GM12878 (cell line): Measurements from ENCODE around the gene ZIC5. TPM values are rescaled to one million over a fixed set of nuclear protein-coding genes. Genes with fewer than 3 reads are reported as not detected.

Experiments
- ATAC-seq: fragments of 200-7000 bp; cut with Tn5 transposase; 3 replicates; pipeline ENCODE4 v1.9.1; 2020; ENCODE audit warnings: mild to moderate bottlenecking, moderate library complexity
- BruUV-seq: library from RNA; stranded (reverse); fragments of 400-500 nt; replicated peaks from 2 replicates; lab custom pipeline; 2021; lab: Mats Ljungman, UMichigan
- CTCF ChIA-PET: fragments of 300-600 bp; sonication (Branson Sonifier 250); formaldehyde crosslinking; extraction: SDS; loops from one replicate; lab custom pipeline; 2021; ENCODE audit warnings: inconsistent platforms; lab: Yijun Ruan, JAX
- POLR2A ChIA-PET: fragments of 350-600 bp; formaldehyde crosslinking; extraction: SDS; loops from one replicate; lab custom pipeline; 2021; ENCODE audit warnings: inconsistent platforms; lab: Charles Lee
- RAD21 ChIA-PET: fragments of 300-600 bp; sonication (Branson Sonifier 250); formaldehyde crosslinking; loops from one replicate; lab custom pipeline; 2023; ENCODE audit warnings: antibody characterized with exemption; ENCODE audit not compliant: unreplicated experiment; lab: Charles Lee
- SMC1A ChIA-PET: fragments of 300-600 bp; sonication (Branson Sonifier 250); formaldehyde crosslinking; loops from one replicate; lab custom pipeline; 2023; ENCODE audit not compliant: unreplicated experiment, uncharacterized antibody; lab: Charles Lee
- DNase-seq: peaks from one replicate; pipeline ENCODE4 v3.0.0-alpha.2; 2011; ENCODE audit warnings: low read depth, low spot score
- FAIRE-seq: peaks from 3 replicates; lab custom pipeline; 2011; peaks lifted over from hg19 to GRCh38; lab: Jason Lieb, UNC
- H2AFZ ChIP-seq: 2 replicates; pipeline ENCODE4 v1.6.0; 2011; ENCODE audit warnings: low read depth, low read length, control low read depth; ENCODE audit not compliant: control insufficient read depth
- H3K27ac ChIP-seq: 2 replicates; pipeline ENCODE4 v1.5.1; 2011; ENCODE audit warnings: control low read depth; ENCODE audit not compliant: control insufficient read depth, insufficient read depth
- H3K27me3 ChIP-seq, 2 experiments: replicated peaks in 1 of 2; 2 replicates each; pipeline versions ENCODE4 v1.6.0 to v1.6.1; 2011; ENCODE audit warnings: low read length in 1 of 2; ENCODE audit not compliant: control insufficient read depth in 2 of 2, insufficient read depth in 2 of 2
- H3K36me3 ChIP-seq, 2 experiments: 2 replicates each; pipeline ENCODE4 v1.5.1; 2011; ENCODE audit warnings: low read length in 1 of 2; ENCODE audit not compliant: control insufficient read depth in 2 of 2, insufficient read depth in 2 of 2
- H3K4me1 ChIP-seq: 2 replicates; pipeline ENCODE4 v1.6.1; 2011; ENCODE audit warnings: mild to moderate bottlenecking, low read length, moderate library complexity, mixed read lengths; ENCODE audit not compliant: control insufficient read depth, insufficient read depth
- H3K4me2 ChIP-seq: 2 replicates; pipeline ENCODE4 v1.6.0; 2011; ENCODE audit warnings: control low read depth; ENCODE audit not compliant: control insufficient read depth, insufficient read depth
- H3K4me3 ChIP-seq: fragments of 200-600 bp; sonication (generic); 2 replicates; pipeline ENCODE4 v1.5.1; 2016
- H3K79me2 ChIP-seq: 2 replicates; pipeline ENCODE4 v1.6.0; 2011; ENCODE audit warnings: low read length; ENCODE audit not compliant: control insufficient read depth, insufficient read depth
- H3K9ac ChIP-seq: 2 replicates; pipeline ENCODE4 v1.8.0; 2011; ENCODE audit warnings: low read length, control low read depth, mixed read lengths; ENCODE audit not compliant: control insufficient read depth, insufficient read depth
- H3K9me3 ChIP-seq: replicated peaks from 3 replicates; pipeline ENCODE4 v1.5.1; 2011; ENCODE audit warnings: mild to moderate bottlenecking, low read length; ENCODE audit not compliant: control insufficient read depth, insufficient read depth
- H4K20me1 ChIP-seq: 2 replicates; pipeline ENCODE4 v1.6.0; 2011; ENCODE audit not compliant: control insufficient read depth, insufficient read depth
- BCL3 ChIP-seq: IDR thresholded peaks from 2 replicates; pipeline ENCODE4 v1.6.1; 2011; ENCODE audit warnings: borderline replicate concordance, low read depth, mild to moderate bottlenecking, moderate library complexity, low read length; ENCODE audit not compliant: insufficient read depth, poor library complexity, severe bottlenecking
- CUX1 ChIP-seq: IDR thresholded peaks from 2 replicates; pipeline ENCODE4 v1.6.1; 2012; ENCODE audit warnings: improper control_type of control experiment, low read depth, low read length; ENCODE audit not compliant: insufficient replicate concordance
- MEF2B ChIP-seq: fragments of 450-650 bp; IDR thresholded peaks from 2 replicates; pipeline ENCODE4 v1.6.1; 2018; ENCODE audit warnings: mild to moderate bottlenecking, moderate library complexity; ENCODE audit not compliant: partially characterized antibody, poor library complexity, severe bottlenecking
- TARDBP ChIP-seq: IDR thresholded peaks from 2 replicates; pipeline ENCODE4 v1.6.1; 2016; ENCODE audit warnings: borderline replicate concordance
- TCF12 ChIP-seq: IDR thresholded peaks from 2 replicates; pipeline ENCODE4 v1.6.1; 2011; ENCODE audit warnings: low read depth, mild to moderate bottlenecking, low read length
- TCF7 ChIP-seq: IDR thresholded peaks from 2 replicates; pipeline ENCODE4 v1.6.1; 2014; ENCODE audit warnings: antibody characterized with exemption, borderline replicate concordance
- USF1 ChIP-seq: IDR thresholded peaks from 2 replicates; pipeline ENCODE4 v1.6.1; 2011; ENCODE audit warnings: borderline replicate concordance, low read depth, mild to moderate bottlenecking, moderate library complexity, mixed read lengths, low read length; ENCODE audit not compliant: insufficient read depth; ENCODE audit errors: extremely low read length
- WGBS: methylation state at CpG from one replicate; pipeline ENCODE4 v1.1.6; 2016; ENCODE audit warnings: low lambda C conversion rate; ENCODE audit not compliant: insufficient replicate concordance, insufficient coverage; ENCODE audit errors: missing lambda C conversion rate; 5-methylcytosine and 5-hydroxymethylcytosine counted together
- in situ Hi-C: fragments of 300-500 bp; cut with MboI; formaldehyde crosslinking; loops from 9 replicates; pipeline ENCODE4 v1.14.3; 2018; ENCODE audit warnings: mixed read lengths
- intact Hi-C: fragments of 100-400 bp; cut with micrococcal nuclease; formaldehyde crosslinking; loops from one replicate; pipeline ENCODE4 v1.14.2; 2022; ENCODE audit not compliant: unreplicated experiment
- polyA plus RNA-seq, 11 experiments: library from polyadenylated mRNA; depleted of rRNA in 4 of 11; unstranded in 6 of 11; stranded (reverse) in 5 of 11; fragments of >200 nt; fragmentation: Nextera tagmentation in 4 of 11; fragmentation: Illumina TruSeq in 1 of 11; extraction: Ambion mirVana in 4 of 11; extraction: Trizol in 1 of 11; gene quantifications; 1 replicate in 1 of 11; 2 replicates in 10 of 11; pipeline versions ENCODE4 v1.2.1 to v1.2.3, GENCODE V29; 2011 to 2016; ENCODE audit warnings: inconsistent platforms in 2 of 11, missing spikeins in 2 of 11, low read depth in 1 of 11
- total RNA-seq, 4 experiments: library from RNA; depleted of rRNA in 3 of 4; stranded (reverse); fragments of >200 nt in 3 of 4; fragmentation: Illumina TruSeq in 1 of 4; extraction: Trizol in 1 of 4; gene quantifications; 2 replicates each; pipeline versions ENCODE4 v1.2.1 to v1.2.3, GENCODE V29; 2013 to 2021

Gene ZIC5
- total and polyA plus RNA-seq, 10 of the 15 experiments (the other 5 are each of a cell fraction or from before 2014, with no cell fraction given) = not detected

GRCh38 chr13:99944606-99945005 lies 27.0 kb downstream of the ZIC5 start:
- BruUV-seq = no TSS peak
- no peaks in the 10 kb centered on the region for H3K27me3 ChIP-seq
- FAIRE-seq (no peak), DNase-seq (no peak), ATAC-seq (no peak)
- intact Hi-C loops = no loop called here
- in situ Hi-C loops = no loop called here
- SMC1A ChIA-PET = no interaction called here
- H2AFZ ChIP-seq = no peak overlapping the region
- H3K4me2 ChIP-seq = no peak overlapping the region
- RAD21 ChIA-PET = no interaction called here
- H4K20me1 ChIP-seq = no peaks in the 10 kb centered on the region
- H3K79me2 ChIP-seq = no peaks in the 10 kb centered on the region
- 31% methylated on average over 6 of the region's 6 CpGs for WGBS
- no peaks in the 10 kb centered on the region for H3K9me3 ChIP-seq
- CTCF ChIA-PET = interaction anchor here (0.8 kb wide), 1 partner anchor 10 kb away, joined by 3 read pairs; no protein-coding TSS in a partner anchor
- TF ChIP-seq TCF7 (no peak), MEF2B (no peak), BCL3 (no peak)
- H3K9ac ChIP-seq = no peak overlapping the region
- H3K4me3 ChIP-seq = no peak overlapping the region
- no peak overlapping the region for H3K27ac ChIP-seq
- H3K4me1 ChIP-seq = no peaks in the 10 kb centered on the region
- POLR2A ChIA-PET = no interaction called here
- no peaks in the 10 kb centered on the region for H3K36me3 ChIP-seq

- 47% methylated on average over 7 of the region's 7 CpGs for WGBS
- H2AFZ ChIP-seq = no peak overlapping the region
- H3K27me3 ChIP-seq = no peaks in the 10 kb centered on the region
- in situ Hi-C loops (no loop called here), intact Hi-C loops (no loop called here)
- POLR2A ChIA-PET = no interaction called here
- no peaks in the 10 kb centered on the region for H3K79me2 ChIP-seq
- SMC1A ChIA-PET = no interaction called here
- no peak overlapping the region for H3K4me2 ChIP-seq
- DNase-seq = no peak
- no peaks in the 10 kb centered on the region for H3K9me3 ChIP-seq
- RAD21 ChIA-PET = no interaction called here
- no peak overlapping the region for H3K27ac ChIP-seq
- H3K36me3 ChIP-seq = no peaks in the 10 kb centered on the region
- FAIRE-seq = no peak
- BruUV-seq = no TSS peak
- CTCF ChIA-PET = no interaction called here
- H3K4me3 ChIP-seq = no peak overlapping the region
- no peaks in the 10 kb centered on the region for H4K20me1 ChIP-seq
- H3K9ac ChIP-seq = no peak overlapping the region
- no peaks in the 10 kb centered on the region for H3K4me1 ChIP-seq
- ATAC-seq = no peak
- TF ChIP-seq TCF12 (no peak), USF1 (no peak), CUX1 (no peak), TARDBP (no peak)
Measured at GRCh38 chr13:99944102-99944501, 27.5 kb downstream of the ZIC5 start.
